ENCODE data around the gene FOSL2. TPM values are rescaled to one million over a fixed set of nuclear protein-coding genes. Genes with fewer than 3 reads are reported as not detected.

The FOSL2 gene
- total RNA-seq, 2 donors from 2014 or later, result 1.4 to 3.8 TPM

GRCh38 chr2:28377984-28378678, 14.5 kb upstream of the FOSL2 start:
- Histone ChIP-seq H3K4me3 (ENCODE audit: low read length) (no peak overlapping the region), H3K9me3 (ENCODE audit: control insufficient read depth, low read length) (no peaks in the 10 kb centered on the region), H3K27ac (ENCODE audit: low read depth, low read length) (no peak overlapping the region), H3K27me3 (ENCODE audit: control insufficient read depth, insufficient read depth, low read length, poor library complexity, severe bottlenecking) (no peaks in the 10 kb centered on the region), H3K4me1 (ENCODE audit: control insufficient read depth, insufficient read depth, low read length) (no peaks in the 10 kb centered on the region), H3K9ac (ENCODE audit: extremely low read depth, low read length, poor library complexity, severe bottlenecking) (no peak overlapping the region), H3K36me3 (ENCODE audit: control insufficient read depth, insufficient read depth, low read length) (no peaks in the 10 kb centered on the region)
- H3K27me3 Mint-ChIP-seq (ENCODE audit: insufficient read depth), result peaks cover 37% of the 10 kb centered on the region
- H3K4me1 Mint-ChIP-seq, result peaks cover 3% of the 10 kb centered on the region
- no peaks in the 10 kb centered on the region for H3K36me3 Mint-ChIP-seq (ENCODE audit: low read depth)
- DNase-seq, result peak; percentile 62
- TF ChIP-seq CTCF (conservative IDR thresholded peaks at IDR 0.05), result no peak
- H3K4me3 Mint-ChIP-seq, result no peak overlapping the region
- 90 to 91% methylated on average over 8 to 9 of the region's 9 CpGs for WGBS, 2 experiments (ENCODE audit: insufficient coverage in 1 of 2, insufficient read length in 1 of 2)
- H3K27ac Mint-ChIP-seq, result no peak overlapping the region
- no peaks in the 10 kb centered on the region for H3K9me3 Mint-ChIP-seq

- WGBS, 2 experiments (ENCODE audit: insufficient coverage in 1 of 2, insufficient read length in 1 of 2), result 88 to 93% methylated on average over 9 to 16 of the region's 16 CpGs
- no peak for DNase-seq
- Mint-ChIP-seq H3K9me3 (no peaks in the 10 kb centered on the region), H3K4me1 (peaks cover 3% of the 10 kb centered on the region), H3K36me3 (ENCODE audit: low read depth) (no peaks in the 10 kb centered on the region), H3K27me3 (ENCODE audit: insufficient read depth) (peaks cover 34% of the 10 kb centered on the region), H3K27ac (no peak overlapping the region), H3K4me3 (no peak overlapping the region)
- no peak overlapping the region for H3K27ac ChIP-seq (ENCODE audit: low read depth, low read length)
- H3K4me3 ChIP-seq (ENCODE audit: low read length), result no peak overlapping the region
- H3K27me3 ChIP-seq (ENCODE audit: control insufficient read depth, insufficient read depth, low read length, poor library complexity, severe bottlenecking), result no peaks in the 10 kb centered on the region
- H3K9ac ChIP-seq (ENCODE audit: extremely low read depth, low read length, poor library complexity, severe bottlenecking), result no peak overlapping the region
- no peaks in the 10 kb centered on the region for H3K9me3 ChIP-seq (ENCODE audit: control insufficient read depth, low read length)
- H3K36me3 ChIP-seq (ENCODE audit: control insufficient read depth, insufficient read depth, low read length), result no peaks in the 10 kb centered on the region
- TF ChIP-seq CTCF (conservative IDR thresholded peaks at IDR 0.05), result no peak
- H3K4me1 ChIP-seq (ENCODE audit: control insufficient read depth, insufficient read depth, low read length), result no peaks in the 10 kb centered on the region
These were observed 13.7 kb upstream of the FOSL2 start for GRCh38 chr2:28378679-28379584.

GRCh38 chr2:28380219-28380618, 12.4 kb upstream of the FOSL2 start:
- no peak overlapping the region for H3K4me3 Mint-ChIP-seq
- 89 to 93% methylated on average over 5 to 6 of the region's 6 CpGs for WGBS, 2 experiments (ENCODE audit: insufficient coverage in 1 of 2, insufficient read length in 1 of 2)
- no peak for TF ChIP-seq CTCF (conservative IDR thresholded peaks at IDR 0.05)
- H3K4me1 Mint-ChIP-seq, result no peaks in the 10 kb centered on the region
- no peak for DNase-seq
- Histone ChIP-seq H3K27me3 (ENCODE audit: control insufficient read depth, insufficient read depth, low read length, poor library complexity, severe bottlenecking) (no peaks in the 10 kb centered on the region), H3K27ac (ENCODE audit: low read depth, low read length) (no peak overlapping the region), H3K4me3 (ENCODE audit: low read length) (no peak overlapping the region), H3K9ac (ENCODE audit: extremely low read depth, low read length, poor library complexity, severe bottlenecking) (no peak overlapping the region), H3K36me3 (ENCODE audit: control insufficient read depth, insufficient read depth, low read length) (no peaks in the 10 kb centered on the region), H3K4me1 (ENCODE audit: control insufficient read depth, insufficient read depth, low read length) (no peaks in the 10 kb centered on the region), H3K9me3 (ENCODE audit: control insufficient read depth, low read length) (no peaks in the 10 kb centered on the region)
- no peaks in the 10 kb centered on the region for H3K9me3 Mint-ChIP-seq
- H3K27ac Mint-ChIP-seq, result no peak overlapping the region
- peaks cover 38% of the 10 kb centered on the region for H3K27me3 Mint-ChIP-seq (ENCODE audit: insufficient read depth)
- H3K36me3 Mint-ChIP-seq (ENCODE audit: low read depth), result no peaks in the 10 kb centered on the region

All from endodermal cell (in vitro differentiated cells).